ENCODE measurements around the gene ASB16. TPM values are rescaled to one million over a fixed set of nuclear protein-coding genes. Genes with fewer than 3 reads are reported as not detected.

ASB16 gene
- 2.4 TPM for total RNA-seq

DNA sequence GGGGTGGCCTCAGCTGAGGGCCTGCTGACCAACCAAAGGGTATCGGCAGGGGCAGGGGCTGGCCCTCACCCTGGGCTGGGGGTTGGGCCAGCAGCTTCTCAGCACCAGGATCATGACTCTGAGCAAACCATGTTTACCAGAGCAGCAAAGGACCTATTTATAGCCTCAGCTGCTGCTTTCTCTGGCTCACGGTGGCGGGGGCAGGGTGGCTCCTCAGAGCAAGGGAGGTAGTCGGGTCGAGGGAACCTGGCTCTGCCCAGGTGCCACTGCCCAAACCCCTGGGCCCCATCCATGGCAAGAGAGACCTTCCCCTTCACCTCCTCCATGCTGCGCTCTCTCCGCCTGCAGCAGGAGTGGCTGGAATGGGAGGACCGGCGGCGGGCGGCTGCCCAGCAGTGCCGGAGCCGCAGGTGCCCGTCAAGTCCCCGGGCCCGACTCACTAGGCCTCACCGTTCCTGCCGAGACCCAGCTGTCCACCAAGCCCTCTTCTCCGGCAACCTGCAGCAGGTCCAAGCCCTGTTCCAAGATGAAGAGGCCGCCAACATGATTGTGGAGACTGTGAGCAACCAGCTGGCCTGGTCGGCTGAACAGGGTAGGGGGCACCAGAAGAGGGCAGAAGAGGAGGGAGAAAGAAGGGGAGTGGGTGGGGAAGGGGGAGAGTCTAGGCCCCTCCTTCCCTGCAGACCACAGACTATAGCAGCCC lies at the start of gene ASB16:
Gene ASB16, plus strand, starts transcription at position 206 of the 703 bp plus-strand sequence. Its CDS starts 86 bp downstream, at position 292.

DNA sequence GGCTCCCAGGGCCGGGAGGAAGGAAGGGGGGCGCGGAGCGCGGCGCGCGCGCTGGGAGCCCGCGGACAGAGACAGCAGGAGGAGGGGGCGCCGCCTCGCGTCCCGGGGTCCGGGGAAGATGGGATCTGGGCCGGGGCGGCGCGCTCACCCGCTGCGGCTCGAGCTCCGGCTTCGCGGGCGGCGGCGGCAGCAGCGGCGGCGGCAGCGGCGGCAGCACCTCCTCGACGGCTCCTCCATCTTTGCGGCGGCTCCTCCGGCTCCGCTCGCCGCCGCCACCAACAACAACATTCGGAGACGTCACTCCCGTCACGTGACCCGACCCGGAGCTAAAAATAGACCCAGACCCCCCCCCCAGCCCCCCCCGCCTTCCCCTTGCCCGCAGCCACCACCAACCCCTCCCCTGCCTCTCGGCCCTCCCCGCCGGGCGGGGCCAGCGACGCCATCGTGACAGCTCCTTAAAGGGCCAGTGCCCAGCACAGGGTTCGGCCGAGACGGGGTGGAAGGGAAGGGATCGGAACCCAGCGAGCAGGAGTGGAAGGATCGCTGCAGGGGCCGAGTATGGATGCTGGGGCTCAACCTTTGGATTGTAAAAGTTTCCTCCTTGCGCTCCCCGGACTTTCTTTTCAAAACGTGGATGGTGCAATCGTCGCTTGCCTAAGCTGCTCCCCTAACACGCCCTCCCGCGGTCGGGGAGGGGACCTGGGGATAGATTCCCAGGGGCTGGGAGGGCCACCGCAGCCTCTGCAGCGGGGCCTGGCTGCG lies 47.0 kb upstream of the ASB16 start, which contains the start of gene HDAC5:
Gene HDAC5, minus strand, starts transcription at position 286 of the 762 bp plus-strand sequence. CDS start 6,126 bp downstream, outside the sequence.

DNA sequence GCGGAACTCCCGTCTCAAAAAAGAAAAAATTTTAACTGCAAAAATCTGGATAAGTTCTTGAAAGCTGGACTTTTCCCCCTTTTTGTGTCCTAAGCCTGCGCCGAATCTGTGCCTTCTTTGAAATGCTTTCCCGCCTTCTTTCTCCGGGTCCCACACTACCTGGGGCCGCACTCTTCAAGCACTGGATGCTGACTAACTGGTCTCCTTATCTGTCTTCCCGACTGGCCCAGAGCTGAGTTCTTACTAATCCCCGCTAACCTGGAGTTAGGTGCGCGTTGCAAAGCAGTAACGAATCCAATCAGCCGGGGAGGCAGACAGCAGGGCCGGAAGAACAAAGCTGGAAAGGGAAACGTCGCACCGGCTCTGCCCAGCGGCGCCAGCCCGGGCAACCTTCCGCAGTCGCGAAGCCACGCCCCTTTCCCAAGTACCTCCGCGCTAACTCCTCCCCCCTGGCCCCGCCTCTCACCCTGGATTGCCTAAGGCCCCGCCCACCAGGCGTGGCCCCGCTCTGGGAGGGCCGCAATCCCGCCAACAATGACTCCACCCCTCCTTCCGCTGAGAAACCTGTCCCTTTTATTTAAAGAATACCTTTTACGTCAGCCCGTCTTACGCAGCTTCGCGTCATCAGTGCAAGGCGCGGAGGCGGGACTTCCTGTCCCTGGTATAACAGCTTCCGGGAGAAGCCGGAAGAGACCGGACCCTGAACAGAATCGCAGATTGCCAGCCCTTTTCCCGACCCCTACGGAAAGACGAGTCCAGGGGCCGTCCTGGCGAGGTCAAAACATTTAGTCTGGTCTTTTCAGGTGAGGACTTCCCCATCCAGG lies 16.0 kb downstream of the ASB16 start, which contains the start of gene TMUB2:
Gene TMUB2, plus strand, starts transcription at position 666 of the 824 bp plus-strand sequence. CDS start 737 bp downstream, outside the sequence.

GRCh38 chr17:44199553-44200477 lies 29.3 kb downstream of the ASB16 start, which contains the start of gene ATXN7L3:
Gene ATXN7L3 (minus strand): TSS chr17:44199884. CDS start chr17:44198070, 1,814 bp downstream.

DNA sequence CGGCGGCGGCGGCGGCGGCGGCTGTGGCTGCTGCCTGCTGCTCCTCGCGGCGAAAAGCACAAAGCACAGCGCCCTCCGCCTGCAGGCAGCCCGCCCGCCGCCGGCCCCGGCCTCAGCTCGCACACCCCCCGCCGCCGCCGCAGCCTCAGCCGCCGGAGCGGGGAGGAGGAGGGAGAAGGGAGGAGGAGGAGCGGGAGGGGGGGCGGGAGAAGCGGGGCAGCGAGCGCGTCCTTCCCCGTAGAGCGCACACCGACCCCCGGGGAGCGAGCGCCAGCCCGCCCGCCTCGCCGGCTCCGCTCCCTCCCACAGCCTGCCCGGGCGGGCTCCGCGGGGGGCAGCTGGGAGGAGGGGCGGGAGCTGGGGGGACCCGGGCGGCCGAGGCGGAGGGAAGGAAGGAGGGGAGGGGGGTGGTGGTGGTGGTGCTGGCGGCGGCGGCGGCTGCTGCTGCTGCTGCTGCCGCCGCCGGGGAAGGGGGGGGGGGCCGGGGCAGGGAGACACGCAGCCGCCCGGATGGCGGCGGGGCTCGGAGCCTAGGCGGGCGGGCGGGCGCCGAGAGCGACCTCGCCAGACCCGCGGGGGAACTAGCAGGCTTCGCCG lies 49.2 kb downstream of the ASB16 start, which contains the start of gene UBTF:
Gene UBTF, minus strand, starts transcription at position 60 of the 597 bp plus-strand sequence. CDS start 1,446 bp downstream, outside the sequence.

Other genes starting within 250 kb of the ASB16 start
- not detected for gene PPY, start 228.2 kb upstream of the ASB16 start, total RNA-seq
- not detected for gene PYY, start 216.8 kb upstream of the ASB16 start, total RNA-seq
- 0.88 TPM for gene NAGS, start 166.1 kb upstream of the ASB16 start, total RNA-seq
- gene TMEM101, start 155.7 kb upstream of the ASB16 start, total RNA-seq, result 35.7 TPM
- 23.1 TPM for gene LSM12, start 104.0 kb upstream of the ASB16 start, total RNA-seq
- gene G6PC3, start 100.0 kb upstream of the ASB16 start, total RNA-seq, result 28.3 TPM
- 117 TPM for gene HDAC5, start 47.1 kb upstream of the ASB16 start, total RNA-seq
- 2.0 TPM for gene HROB, start 28.8 kb upstream of the ASB16 start, total RNA-seq
- 32.6 TPM for gene TMUB2, start 16.3 kb downstream of the ASB16 start, total RNA-seq
- gene ATXN7L3, start 29.2 kb downstream of the ASB16 start, total RNA-seq, result 43.7 TPM
- 133 TPM for gene UBTF, start 49.0 kb downstream of the ASB16 start, total RNA-seq
- 23.6 TPM for gene SLC4A1, start 97.4 kb downstream of the ASB16 start, total RNA-seq
- gene RUNDC3A, start 137.9 kb downstream of the ASB16 start, total RNA-seq, result 36.4 TPM
- gene SLC25A39, start 154.1 kb downstream of the ASB16 start, total RNA-seq, result 49.3 TPM
- gene GRN, start 174.6 kb downstream of the ASB16 start, total RNA-seq, result 158 TPM
- gene FAM171A2, start 193.1 kb downstream of the ASB16 start, total RNA-seq, result 52.0 TPM
- gene ITGA2B, start 218.9 kb downstream of the ASB16 start, total RNA-seq, result 9.0 TPM

Data from camera-type eye (tissue), 1 donor.